ENCODE measurements around the gene GABRB1. TPM values are rescaled to one million over a fixed set of nuclear protein-coding genes. Genes with fewer than 3 reads are reported as not detected.

GABRB1 gene
- total and polyA plus RNA-seq, 2 of the 8 experiments (the other 6 are each of a cell fraction or from before 2014, with no cell fraction given) = 0.22 to 0.38 TPM

GRCh38 chr4:47263721-47264120 lies 232.4 kb downstream of the GABRB1 start (continued):
- TF ChIP-seq SP2 (IDR thresholded peaks at IDR 0.05; ENCODE audit: low read length) (no peak), EZH2 (IDR thresholded peaks at IDR 0.05; ENCODE audit: low read depth, low read length, severe bottlenecking) (no peak), MAX (IDR thresholded peaks at IDR 0.05) (no peak), ATF3 (IDR thresholded peaks at IDR 0.05; ENCODE audit: insufficient read depth, low read depth, low read length) (no peak), HDAC6 (IDR thresholded peaks at IDR 0.05; ENCODE audit: low read depth, low read length) (no peak), ASH2L (IDR thresholded peaks at IDR 0.05; ENCODE audit: low read length) (no peak)

Measured in H1 (cell line).